CD4-positive, alpha-beta T cell treated with Interleukin-10 for 1 hour (primary cell): ENCODE measurements around the gene BCOR.

Source experiments
- DNase-seq: peaks from one replicate; pipeline ENCODE4 v3.0.0-alpha.2; 2020

Gene BCOR

DNA sequence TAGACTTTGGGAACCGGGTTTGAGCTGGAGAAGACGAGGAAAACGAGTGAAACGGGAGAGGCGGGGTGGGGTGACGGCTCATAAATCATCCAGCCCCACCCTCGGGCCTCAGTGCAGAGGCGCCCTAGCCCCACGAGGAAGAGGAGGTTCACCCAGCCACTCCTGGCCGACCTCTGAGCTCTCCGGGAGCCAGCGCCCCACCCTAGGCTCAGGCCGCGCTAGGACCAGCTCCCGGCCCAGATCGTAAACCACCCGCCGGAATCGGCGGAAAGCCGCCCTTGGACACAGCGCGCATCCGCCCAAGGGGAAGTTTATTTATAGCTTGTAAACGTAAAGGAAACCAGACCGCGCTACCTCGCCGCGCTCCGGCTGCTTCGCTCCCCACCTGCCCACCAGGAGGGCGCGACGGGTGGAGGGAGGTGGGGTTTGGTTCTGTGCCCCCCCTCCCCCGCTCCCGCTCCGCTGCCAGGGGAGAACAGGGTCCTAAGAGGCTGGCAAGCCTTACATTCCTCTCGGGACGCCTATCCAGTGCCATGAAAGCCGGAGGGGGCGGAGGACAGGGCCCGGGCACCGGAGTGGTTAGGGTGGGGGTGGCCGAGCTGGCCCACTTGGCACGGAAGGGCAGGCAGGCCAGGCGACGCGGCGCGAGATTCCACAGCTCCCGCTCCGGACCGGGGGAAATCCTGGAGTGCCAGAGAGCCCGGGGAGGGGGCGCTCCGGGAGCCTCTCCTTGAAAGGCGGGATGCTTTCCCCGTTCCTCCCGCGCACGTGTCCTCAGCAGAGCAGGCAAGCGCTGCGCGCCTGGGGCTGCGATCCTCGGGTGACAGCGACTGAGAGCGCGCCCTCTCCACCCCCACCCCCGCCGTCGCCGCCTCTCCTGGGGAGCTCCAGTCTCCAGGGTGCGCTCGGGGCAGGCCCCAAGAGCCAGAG, 84.2 kb downstream of the BCOR start:
- DNase-seq = peak; percentile 44

DNA sequence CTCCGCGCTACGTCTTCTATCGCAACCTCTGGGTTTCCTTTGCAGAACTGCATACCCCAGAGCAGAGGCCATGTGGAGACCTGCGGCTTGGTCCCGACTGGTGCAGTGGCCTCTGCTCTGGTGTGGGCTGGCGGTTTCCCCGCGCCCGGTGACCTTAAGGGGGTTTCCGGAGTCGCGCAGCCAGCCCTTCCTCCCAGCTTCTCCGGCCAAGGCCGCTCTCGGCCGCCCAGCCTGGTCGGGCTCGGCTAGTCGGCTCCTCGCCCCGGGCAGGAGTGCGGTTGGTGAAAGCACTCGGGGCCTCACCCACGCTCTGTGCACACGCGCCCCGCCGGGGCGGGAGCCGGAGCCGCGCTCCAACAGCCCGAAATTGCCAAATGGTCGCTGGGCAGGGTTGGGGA, 84.9 kb downstream of the BCOR start:
- peak; percentile 9 for DNase-seq

DNA sequence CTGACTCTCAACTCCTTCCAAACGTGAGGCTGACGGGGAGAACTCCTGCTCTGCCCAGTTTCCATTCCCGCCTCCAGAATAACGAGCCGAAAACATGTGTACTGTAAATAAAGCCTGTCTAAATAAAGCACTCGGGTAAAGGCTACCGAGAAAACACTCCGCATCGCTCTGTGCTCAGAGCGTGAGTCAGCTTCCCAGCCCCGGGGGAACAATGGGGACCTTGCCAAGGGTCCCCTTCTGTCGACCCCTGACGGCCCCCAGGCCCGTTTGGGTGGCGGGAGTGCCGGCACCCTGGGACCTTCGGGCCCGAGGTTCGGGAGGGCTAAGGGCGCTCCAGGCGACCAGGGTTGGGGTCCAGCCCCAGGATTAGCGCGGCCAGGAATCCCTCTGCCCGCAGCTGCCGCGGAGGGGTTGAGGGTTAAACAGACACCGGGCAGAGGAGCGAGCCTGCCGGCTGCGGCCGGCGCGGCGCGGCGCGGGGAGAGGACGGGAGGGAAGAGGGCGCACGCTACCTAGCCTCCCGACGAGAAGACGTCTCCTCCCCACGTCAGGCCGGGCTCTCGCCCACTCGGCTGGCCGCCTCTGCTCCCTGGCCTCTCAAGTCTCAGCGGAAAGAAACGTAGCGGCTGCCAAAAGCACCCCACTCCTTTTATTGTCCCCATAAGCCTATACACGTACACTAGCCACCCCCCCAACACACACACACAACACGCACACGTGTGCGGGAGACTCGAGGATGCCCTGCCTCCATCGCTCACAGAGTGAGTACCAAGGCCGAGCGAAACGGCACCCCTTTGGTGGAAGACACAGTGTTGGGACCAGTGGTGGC, 85.5 kb downstream of the BCOR start:
- no peak for DNase-seq

DNA sequence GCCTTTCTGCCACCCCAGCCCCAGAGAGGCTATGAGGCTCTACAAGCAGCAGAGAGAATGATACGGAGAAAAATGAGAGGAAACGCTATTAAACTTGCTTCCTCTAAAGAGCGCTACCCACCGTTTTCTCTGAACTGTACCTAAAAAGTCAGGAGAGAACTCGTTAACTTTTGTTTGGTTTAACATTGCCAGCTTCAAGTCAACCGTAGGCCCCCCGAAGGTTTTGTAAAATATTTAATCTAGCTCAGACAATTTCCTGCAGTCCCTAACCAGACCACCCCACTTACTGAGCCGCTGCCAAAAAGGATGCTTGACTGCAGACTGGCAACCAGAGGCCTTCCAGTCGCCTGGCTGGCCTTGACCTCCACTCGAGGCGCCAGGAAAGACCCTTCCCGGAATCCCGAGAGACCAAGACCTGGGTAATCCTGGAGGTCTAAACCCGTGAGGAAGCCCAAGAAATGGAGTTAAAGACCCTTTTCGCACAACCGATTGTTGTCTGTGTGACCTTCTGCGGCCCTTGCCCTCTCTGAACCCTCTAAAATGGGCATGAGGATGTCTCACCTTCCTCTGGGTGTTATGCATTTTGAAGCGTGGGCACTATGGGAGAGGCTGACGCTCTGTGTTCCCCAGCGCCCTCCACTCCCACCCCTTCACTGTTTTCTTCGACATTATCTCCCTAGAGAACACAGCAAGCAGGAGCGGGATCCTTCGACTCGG, 86.3 kb downstream of the BCOR start:
- no peak for DNase-seq

DNA sequence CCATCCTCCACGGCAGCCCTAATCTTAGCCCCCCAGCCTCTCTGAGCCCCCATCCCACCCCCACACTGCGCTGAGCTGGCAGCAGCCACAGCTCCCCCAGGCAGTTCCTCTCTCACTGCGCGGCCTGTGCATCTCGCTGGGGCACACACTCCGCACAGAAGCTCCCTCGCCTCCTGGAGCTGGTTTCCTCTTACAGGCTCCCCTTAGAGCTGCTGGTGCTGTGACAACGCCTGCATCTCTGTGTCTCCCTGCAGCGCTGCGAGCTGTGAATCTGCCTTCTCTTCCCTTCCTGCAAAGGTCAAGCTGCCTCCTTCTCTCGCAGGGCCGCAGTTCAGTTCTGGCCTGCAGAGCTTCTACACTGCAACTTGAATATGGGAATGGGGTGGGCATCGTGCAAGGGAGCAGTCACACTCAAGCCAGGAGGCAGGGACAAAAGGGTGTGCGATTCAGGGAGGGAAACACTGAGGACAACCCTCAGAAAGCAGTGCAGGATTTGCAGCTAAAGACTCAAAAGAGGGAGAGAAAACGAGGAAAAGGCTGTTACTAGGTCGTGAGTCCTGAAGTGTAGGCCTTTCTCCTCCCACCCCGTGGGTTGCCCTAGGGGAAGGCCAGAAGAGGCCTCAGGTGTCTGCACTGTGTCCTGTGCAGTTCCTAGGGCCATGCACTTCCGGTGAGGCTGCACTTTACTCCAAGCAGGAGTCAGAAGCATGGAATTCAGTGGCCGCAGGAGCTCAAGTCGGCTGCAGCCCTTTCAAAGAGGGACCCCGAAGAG, 87.0 kb downstream of the BCOR start:
- no peak for DNase-seq

DNA sequence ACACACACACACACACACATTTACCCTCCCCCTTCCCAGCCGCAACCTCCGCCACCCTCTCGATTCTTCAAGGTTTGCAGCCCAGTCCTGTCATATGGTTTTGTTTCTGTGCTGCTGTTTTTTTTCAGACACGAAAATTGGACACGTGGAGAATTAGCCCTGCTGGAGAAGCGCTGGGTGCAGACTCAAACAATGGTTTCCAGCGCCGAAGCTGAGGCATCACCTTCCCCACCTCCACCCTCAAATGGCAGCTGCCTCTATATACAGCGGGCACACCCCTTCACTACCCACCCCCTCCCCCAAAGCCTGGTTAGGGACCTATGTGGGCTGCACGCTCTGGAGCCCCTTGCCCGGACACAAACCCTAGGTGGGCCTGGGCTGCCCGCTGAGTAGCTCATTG, 87.9 kb downstream of the BCOR start:
- DNase-seq = no peak

DNA sequence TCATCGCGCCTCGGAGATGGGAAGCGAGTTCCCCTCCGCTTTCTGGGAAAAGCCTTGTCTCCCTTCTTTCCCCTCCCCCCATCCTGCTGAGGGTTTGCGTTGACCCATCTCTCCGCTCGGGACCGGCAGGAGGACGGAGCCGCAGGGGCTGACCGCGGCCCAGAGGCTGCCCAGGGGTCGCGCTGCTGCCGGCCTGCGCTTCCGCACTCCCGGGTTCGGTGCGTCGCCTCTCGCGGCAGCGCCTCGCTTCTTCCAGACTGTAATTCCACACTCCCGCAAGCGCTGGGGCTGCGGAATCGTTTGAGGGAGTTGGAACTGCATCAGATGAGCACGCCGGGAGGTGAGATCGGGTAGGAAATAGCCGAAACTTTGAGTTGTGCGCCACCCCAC, 88.3 kb downstream of the BCOR start:
- no peak for DNase-seq

DNA sequence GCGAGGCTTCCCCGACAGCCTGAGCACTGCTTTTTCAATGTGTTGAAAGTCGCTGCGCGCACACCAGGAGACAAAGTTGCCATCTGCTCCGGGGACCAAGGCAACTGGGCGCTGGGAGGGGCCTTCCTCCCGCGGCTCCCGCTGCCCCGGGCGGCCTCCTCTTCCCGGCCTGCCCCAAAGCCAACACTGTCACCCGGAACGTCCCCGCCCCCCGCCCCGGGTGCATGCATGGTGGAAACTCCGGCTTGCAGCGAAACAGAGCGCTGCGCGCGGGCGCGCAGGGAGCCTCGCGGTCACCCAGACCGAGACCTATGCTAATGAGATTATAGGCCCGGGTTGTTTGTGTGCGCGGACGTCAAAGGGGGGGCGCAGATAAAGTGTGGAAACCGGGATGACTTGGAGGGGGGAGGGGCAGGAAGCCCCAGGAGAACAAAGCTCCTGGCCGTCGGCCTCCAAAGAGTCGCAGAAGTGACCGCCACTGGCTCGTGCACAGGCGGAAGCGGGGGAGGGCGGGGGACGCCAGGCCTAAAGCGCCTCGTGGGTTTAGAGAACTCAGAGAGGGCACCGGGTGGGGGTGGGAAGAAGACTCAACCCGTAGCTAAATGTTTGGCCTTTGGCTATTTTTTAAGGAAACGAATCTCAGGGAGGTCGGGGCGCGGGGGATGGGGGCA, 88.8 kb downstream of the BCOR start:
- DNase-seq = no peak

DNA sequence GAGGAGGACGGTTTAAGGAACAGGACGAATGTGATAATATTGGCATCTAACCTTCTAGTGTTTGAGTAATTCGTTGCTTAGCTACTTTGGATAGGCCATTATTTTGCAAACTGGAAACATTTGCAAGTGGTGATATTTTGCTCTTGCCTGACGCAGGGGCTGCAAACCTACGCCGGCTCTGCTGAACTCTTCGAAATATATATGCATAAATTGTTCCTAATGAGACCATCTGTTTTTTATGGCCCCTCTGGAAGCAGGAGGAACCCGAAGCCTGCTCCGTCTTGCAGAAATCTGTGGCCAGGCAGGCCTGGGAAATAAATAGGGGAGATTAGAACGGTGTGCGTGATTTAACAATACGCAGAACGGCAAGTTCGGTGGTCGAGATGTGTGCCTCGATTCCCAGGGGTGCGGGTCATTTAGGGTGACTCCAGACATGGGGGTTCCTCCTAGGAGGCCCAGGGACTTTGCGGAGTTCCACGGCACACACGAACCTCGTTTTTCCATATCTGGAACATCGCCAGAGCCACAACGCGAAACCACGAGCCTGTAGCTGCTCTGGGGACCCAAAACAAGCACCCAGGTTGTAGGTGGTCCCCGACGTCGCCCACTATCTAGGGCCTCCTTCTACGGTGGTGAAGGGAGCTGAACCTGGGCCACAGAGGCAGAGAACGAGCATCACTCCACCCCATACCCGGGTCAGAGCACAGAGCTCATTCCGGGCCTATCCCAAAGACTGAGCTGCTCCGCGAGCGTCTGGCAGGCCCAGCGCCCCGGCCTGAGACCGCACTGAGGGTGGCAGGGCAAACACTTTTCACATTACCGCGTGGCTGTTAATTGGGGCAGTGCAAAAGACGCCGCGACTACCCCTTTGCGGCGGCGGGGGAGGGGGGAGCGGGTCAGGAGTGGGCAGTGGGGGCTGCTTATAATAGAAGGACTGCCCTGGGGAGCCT, 89.7 kb downstream of the BCOR start:
- DNase-seq = no peak

DNA sequence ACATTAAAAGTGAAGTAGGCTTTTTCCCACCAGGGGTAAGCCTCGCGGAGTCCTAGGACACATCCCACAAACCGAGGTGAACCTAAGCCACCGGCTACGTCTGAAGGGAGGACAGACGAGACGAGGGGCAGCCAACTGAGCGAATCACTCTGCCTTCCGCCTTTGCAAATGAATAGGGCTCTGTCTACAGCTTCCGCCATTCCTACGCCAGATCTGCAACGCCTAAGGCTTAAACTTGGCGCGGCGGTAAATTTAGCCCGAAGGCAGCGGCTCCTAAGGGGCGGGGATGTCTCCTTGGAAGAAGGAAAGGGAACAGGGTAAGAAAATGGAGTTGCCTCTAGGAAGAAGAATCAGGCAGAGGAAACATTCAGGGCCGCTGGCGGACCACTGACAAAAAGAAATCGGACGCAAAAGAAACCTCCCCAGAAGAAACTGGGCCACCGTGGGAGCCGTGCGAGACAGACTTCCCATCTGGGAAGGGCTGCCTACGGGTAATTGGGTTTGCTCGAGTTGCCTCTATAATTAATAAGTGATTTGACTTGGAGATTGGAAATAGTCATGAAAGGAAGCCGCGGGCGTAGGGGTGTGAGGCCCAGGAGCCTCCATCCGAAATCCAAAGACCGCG, 90.5 kb downstream of the BCOR start:
- no peak for DNase-seq

DNA sequence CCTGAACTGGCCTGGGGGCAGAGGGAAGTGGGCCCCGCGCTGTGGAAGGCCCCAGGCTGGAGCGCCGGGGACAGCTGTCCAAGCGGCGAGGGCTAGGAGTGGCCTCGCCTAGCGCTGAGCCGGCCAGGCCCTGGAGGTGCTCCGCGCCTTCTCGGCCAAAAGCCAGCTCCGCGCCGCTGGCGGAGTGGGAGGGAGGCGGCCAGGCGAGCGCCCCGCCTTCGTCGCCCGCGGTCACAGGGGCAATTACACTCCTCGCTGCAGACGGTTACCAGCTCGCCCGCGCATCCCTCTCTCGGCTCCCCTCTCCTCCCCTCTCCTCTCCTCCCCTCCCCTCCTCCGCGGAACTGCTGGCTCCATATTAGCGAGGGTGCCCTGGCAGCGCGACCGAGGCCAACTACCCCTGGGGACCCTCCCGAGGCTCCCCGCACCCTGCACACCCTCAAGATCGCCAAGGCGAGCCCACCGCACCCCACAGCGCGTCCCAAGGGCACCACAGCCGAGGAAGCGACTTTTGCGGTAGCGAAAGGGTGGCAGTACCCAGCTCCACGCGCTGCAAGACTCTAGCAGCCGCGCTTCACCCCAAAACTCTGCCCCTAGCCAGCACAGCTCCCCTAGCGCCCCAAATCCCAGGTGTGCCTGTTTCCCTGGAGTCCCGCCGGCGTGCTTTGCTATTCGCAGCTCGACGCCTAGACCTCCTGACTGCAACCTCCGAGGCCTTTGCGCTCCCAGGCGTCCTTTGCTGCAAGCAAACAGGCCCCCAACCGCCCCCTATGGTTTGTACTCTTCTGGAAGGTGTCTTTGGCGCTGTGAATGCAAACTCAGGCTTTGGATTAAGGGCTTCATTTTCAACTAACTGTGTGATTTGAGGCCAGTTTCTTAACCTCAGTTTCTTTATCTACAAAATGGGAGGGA, 91.4 kb downstream of the BCOR start:
- DNase-seq = no peak

DNA sequence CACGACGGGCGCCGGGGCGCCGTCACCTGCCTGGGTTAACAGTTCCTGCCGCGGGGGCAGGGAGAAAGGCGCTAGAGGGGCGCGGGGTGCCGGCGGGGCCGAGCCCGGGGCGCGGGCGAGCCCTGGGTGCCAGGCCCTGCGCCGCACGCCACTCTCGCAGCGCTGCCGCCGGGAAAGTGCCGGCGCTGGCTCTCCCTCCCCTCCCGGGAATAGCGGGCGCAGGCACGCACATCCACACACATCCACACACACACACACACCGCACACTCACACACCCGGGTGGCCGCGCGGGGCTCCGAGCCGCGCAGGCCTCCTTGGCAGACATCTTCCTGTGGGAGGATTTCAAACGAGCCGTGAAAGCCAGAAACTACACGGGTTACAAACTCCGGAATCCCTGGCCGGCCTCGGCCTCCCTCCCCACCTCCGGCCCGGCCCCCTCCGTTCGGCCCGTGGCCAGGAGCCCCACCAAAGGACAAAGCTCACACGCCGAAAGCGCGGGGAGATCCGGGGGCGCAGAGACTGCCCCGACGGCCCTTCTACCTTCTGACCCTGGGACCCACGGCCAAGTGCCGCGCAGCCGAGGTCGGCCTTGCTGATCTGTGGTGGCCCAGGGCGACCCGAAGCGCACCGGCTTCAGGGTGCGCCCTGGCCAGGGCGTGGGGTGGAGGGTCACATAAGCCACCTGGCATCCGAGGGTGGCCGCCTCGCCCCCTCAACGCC, 92.3 kb downstream of the BCOR start:
- DNase-seq = no peak

DNA sequence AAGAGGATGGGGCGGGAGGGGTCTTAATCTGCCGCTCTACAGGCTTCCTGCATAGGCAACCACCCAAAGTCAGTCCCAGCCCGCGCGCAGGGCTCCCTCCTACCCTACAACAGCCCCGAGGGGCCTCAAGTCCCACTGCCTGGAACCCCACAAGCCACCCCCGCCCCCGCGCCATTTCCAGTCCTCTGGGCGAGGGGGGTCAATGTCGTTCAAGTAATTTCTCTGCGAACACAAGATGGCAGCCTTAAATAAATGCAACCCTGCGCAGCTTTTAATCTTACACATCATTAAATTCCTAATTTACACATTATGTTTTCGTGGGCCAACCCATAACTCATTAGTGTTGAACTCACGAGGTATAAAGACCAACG, 92.9 kb downstream of the BCOR start:
- DNase-seq = no peak

DNA sequence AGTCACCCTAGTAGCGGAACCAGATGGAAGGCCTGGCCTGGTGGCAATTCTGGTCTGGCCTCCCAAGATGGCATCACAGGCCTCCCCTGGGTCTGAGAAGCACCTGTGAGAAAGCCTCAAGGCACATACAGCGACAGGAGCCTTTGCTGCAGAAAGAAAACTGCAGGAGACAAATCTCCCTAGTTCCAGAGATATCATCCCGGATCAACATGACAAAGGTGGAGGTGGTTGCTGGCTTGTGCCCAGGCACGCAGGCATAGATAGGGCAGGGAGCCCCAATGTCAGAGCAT, 93.6 kb downstream of the BCOR start:
- DNase-seq = no peak

DNA sequence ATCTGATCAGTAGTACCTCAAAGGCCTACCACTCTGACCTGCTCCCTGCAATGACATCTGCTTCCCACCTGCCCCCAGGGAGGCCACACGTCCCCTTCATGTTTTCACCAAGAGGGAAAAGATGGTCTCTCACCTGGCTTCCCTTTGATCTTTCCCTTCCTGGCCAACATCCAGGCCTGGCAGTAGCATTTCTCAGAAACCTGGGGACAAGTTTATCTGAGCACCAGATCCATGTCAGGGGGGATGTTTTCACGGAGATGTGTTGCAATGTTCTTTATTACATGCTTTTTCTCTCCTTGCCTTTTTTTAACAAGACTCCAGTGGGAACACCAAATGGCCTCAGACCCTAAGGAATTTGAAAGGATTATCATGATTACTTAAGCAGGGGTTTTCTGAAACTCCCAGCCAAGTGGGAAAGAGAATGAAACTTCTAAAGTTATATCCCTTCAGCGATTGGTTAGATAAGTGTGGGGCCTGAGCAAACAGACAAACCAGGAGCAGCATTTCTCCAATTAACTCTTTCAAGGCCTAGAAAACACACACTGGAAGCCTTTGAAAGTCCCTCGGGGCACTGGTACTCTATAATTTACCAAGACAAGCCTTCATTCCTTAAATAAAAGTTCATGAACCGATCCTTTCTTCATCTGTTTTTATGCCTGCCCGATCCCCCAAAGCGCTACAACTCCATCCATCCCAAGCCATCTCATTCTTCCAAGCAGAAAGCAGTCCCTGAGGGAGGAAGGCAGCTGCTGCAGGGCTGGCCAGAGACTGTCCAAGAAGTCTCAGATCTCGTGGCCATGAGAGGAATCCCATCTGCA, 94.1 kb downstream of the BCOR start:
- no peak for DNase-seq

DNA sequence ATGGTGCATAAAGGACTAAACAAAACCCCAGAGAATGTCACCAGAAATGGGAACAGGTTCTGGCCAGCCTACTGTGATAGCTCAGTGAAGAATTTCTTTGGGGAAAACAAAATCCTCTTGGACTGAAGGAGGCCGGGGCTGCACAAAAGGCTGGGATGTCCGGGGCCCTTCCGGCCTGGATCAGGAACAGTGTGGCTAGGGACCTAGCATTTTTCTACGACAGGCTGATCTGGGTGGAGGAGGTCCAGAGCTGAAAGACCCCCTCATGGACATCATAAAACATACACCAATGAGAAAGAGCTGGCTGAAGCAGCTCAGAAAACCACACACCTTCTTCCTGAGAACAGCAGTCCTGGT, 94.7 kb downstream of the BCOR start:
- no peak for DNase-seq
